ENCODE measurements around the gene LENEP. TPM values are rescaled to one million over a fixed set of nuclear protein-coding genes. Genes with fewer than 3 reads are reported as not detected.

Gene LENEP
- total and polyA plus RNA-seq, 8 donors, result 0.29 TPM; not detected in 7

GRCh38 chr1:154999571-155000410, 6.4 kb downstream of the LENEP start:
- Histone ChIP-seq H3K9me3 (no peaks in the 10 kb centered on the region), H3K36me3 (no peaks in the 10 kb centered on the region), H3K27ac (peak overlapping the region; percentile 77 to 98 (median 97)), H3K4me1 (peaks cover 3 to 22% (median 6%) of the 10 kb centered on the region in 3 donors), H3K4me3 (peak overlapping the region in 3 of 4 donors; percentile 18 to 87 (median 58)), H3K27me3 (no peaks in the 10 kb centered on the region)
- intact Hi-C loops (cut with DNase I), result no loop called here
- WGBS, 2 donors, result 3 to 8% methylated on average over 35 to 50 of the region's 50 CpGs
- no peak for TF ChIP-seq CTCF (IDR thresholded peaks at IDR 0.05)
- peak in 2 of 6 donors; percentile 59 to 64 for DNase-seq
- no peak for ATAC-seq
- no peak for FAIRE-seq

- ATAC-seq (peak; percentile 0 to 2 (median 0)), DNase-seq (peak in 2 of 6 donors; percentile 73 to 78), FAIRE-seq (no peak)
- no peaks in the 10 kb centered on the region for H3K27me3 ChIP-seq
- peak overlapping the region; percentile 95 to 98 (median 97) for H3K27ac ChIP-seq
- 0% methylated on average over 8 to 12 of the region's 13 CpGs for WGBS, 2 donors
- no peaks in the 10 kb centered on the region for H3K9me3 ChIP-seq
- peaks cover 3 to 26% (median 6%) of the 10 kb centered on the region in 3 donors for H3K4me1 ChIP-seq
- intact Hi-C loops (cut with DNase I), result no loop called here
- H3K36me3 ChIP-seq, result no peaks in the 10 kb centered on the region
- peak overlapping the region in 3 of 4 donors; percentile 58 to 87 (median 70) for H3K4me3 ChIP-seq
- TF ChIP-seq CTCF (IDR thresholded peaks at IDR 0.05), result no peak
These were observed 7.0 kb downstream of the LENEP start for GRCh38 chr1:155000411-155000725.

- Histone ChIP-seq H3K36me3 (no peaks in the 10 kb centered on the region), H3K9me3 (no peaks in the 10 kb centered on the region), H3K27ac (peak overlapping the region; percentile 95 to 98 (median 97)), H3K4me3 (peak overlapping the region; percentile 58 to 87 (median 68)), H3K27me3 (no peaks in the 10 kb centered on the region), H3K4me1 (peaks cover 4 to 29% (median 8%) of the 10 kb centered on the region in 3 donors)
- no peak for FAIRE-seq
- WGBS, 2 donors, result 0% methylated on average over 38 to 43 of the region's 43 CpGs
- no peak for TF ChIP-seq CTCF (IDR thresholded peaks at IDR 0.05)
- intact Hi-C loops (cut with DNase I), result no loop called here
- peak; percentile 65 to 76 (median 72) for ATAC-seq
- DNase-seq, result peak; percentile 98 to 100 (median 99)
These were observed 7.5 kb downstream of the LENEP start for GRCh38 chr1:155000726-155001424.

- DNase-seq, result no peak
- TF ChIP-seq CTCF (IDR thresholded peaks at IDR 0.05), result no peak
- ATAC-seq, result no peak
- intact Hi-C loops (cut with DNase I), result no loop called here
- Histone ChIP-seq H3K27me3 (no peaks in the 10 kb centered on the region), H3K4me1 (peaks cover 9 to 34% (median 13%) of the 10 kb centered on the region in 3 donors), H3K36me3 (no peaks in the 10 kb centered on the region), H3K4me3 (peak overlapping the region; percentile 58 to 87 (median 68)), H3K27ac (peak overlapping the region; percentile 95 to 98 (median 97)), H3K9me3 (no peaks in the 10 kb centered on the region)
- 0% methylated on average over 11 of the region's 11 CpGs for WGBS, 2 donors
- FAIRE-seq, result no peak
These were observed 8.0 kb downstream of the LENEP start for GRCh38 chr1:155001425-155001674.

Measured in pancreas (tissue), 10 donors.